GM10266 (cell line): Measurements from ENCODE around the gene ZBTB49.

Experiments
- DNase-seq: peaks from one replicate; pipeline ENCODE4 v3.0.0; 2012; ENCODE audit errors: extremely low spot score
- CTCF ChIP-seq: IDR thresholded peaks from 2 replicates; pipeline ENCODE4 v1.5.1; 2012; ENCODE audit warnings: mild to moderate bottlenecking, low read depth; ENCODE audit not compliant: control insufficient read depth, insufficient read depth; ENCODE audit errors: missing control alignments

The ZBTB49 gene

DNA sequence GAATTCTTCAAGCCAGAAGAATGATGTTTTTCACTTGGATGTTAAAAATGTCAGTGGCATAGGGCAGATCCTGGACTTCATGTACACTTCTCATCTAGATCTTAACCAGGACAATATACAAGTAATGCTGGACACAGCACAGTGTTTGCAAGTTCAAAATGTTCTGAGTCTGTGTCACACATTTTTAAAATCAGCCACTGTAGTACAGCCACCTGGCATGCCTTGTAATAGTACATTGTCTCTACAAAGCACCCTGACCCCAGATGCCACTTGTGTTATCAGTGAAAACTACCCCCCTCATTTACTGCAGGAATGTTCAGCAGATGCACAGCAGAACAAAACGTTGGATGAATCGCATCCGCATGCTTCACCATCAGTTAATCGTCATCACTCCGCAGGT lies 11.9 kb downstream of the ZBTB49 start:
- no peak for TF ChIP-seq CTCF
- no peak for DNase-seq

GRCh38 chr4:4302416-4302815 lies 12.4 kb downstream of the ZBTB49 start:
- DNase-seq: no peak
- no peak for TF ChIP-seq CTCF

DNA sequence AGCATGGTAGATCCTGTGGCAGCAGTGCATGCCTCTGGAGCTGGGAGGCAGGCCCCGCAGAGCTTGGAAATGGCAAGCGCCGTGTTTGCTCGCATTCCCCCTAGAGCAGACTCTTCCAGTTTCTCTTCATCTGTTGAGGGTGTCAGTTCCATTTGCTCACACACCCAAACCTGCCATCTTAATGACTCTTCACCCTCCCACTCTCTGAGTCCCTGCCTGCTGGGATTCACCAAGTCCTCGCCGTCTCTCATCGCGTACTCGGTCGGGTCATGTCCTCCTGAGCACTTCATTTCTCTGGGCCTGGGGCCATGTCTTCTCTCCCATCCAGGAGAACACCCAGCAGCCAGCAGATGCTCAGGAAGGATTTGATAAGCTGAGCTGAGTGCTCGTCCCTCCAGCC lies 16.9 kb downstream of the ZBTB49 start:
- DNase-seq: no peak
- no peak for TF ChIP-seq CTCF

GRCh38 chr4:4308800-4309441 lies 18.9 kb downstream of the ZBTB49 start:
- DNase-seq: no peak
- no peak for TF ChIP-seq CTCF

DNA sequence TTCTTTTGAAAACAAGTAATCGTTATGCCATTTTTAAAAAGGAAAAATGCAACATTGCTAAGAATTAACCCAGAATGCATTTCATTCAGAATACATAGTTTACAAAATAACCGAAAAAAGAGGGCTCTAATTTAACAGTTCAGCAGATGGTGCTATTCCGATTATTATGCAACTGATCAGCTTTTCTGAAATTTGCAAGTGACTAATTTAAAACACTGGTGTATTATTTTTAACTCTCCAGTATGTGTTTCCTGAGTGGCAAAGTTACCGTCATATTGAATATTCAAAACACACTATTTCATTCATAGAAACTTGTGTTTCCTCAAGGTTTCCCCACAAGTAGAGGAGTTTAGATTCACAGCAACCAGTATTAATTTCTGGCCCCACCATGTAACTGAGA lies 21.1 kb downstream of the ZBTB49 start:
- peak; percentile 4 for TF ChIP-seq CTCF
- DNase-seq: no peak

DNA sequence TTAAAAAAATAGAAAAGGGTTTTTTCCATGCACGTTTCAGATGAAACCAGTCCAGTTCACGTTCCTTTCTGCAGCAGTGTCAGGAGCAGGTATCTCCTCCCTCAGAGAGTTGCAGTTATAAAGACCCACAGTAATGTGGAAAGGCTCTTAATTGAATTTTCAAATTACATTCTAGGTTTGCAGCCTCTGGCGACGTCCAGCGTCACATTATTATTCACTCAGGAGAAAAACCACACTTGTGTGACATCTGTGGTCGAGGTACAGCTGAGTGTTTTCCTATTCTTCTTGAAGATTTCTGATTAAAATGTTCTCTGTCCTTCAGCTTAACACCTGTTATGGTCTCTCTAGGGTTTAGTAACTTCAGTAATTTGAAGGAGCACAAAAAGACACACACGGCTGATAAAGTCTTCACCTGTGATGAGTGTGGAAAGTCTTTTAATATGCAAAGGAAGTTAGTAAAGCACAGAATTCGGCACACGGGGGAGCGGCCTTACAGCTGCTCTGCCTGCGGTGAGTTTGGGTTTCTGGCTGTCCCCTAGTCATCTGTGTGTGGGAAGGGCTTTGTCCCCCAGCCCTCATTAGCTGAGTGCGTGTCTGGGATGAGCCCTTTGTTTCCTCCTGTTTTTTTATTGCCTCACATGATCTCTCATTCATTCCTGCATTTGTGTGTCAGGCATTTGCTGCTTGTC lies 25.6 kb downstream of the ZBTB49 start:
- TF ChIP-seq CTCF: no peak
- no peak for DNase-seq

GRCh38 chr4:4316150-4316495 lies 26.1 kb downstream of the ZBTB49 start:
- no peak for DNase-seq
- TF ChIP-seq CTCF: no peak
